GM12874 (cell line): ENCODE results near the gene ZFYVE28.

Experiments
- CTCF ChIP-seq: IDR thresholded peaks from 2 replicates; pipeline ENCODE4 v1.5.1; 2011; ENCODE audit warnings: low read depth, mild to moderate bottlenecking, control low read depth, low read length, moderate library complexity; ENCODE audit not compliant: insufficient read depth

The ZFYVE28 gene

DNA sequence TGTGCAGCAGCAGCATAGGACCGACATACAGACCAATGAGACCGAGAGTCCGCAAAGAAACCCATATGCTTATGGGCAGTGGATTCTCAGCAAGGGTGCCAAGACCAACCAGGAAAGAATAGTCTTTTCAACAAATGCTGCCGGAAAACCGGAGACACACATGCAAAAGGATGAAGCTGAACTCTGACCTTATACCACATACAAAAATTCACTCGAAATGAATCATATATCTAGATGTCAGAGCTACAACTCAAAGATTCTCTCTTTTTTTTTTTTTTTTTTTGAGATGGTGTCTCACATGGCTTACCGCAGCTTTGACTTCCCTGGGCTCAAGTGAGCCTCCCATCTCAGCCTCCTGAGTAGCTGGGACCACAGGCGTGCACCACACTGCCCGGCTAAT lies 140.5 kb downstream of the ZFYVE28 start:
- TF ChIP-seq CTCF: no peak

DNA sequence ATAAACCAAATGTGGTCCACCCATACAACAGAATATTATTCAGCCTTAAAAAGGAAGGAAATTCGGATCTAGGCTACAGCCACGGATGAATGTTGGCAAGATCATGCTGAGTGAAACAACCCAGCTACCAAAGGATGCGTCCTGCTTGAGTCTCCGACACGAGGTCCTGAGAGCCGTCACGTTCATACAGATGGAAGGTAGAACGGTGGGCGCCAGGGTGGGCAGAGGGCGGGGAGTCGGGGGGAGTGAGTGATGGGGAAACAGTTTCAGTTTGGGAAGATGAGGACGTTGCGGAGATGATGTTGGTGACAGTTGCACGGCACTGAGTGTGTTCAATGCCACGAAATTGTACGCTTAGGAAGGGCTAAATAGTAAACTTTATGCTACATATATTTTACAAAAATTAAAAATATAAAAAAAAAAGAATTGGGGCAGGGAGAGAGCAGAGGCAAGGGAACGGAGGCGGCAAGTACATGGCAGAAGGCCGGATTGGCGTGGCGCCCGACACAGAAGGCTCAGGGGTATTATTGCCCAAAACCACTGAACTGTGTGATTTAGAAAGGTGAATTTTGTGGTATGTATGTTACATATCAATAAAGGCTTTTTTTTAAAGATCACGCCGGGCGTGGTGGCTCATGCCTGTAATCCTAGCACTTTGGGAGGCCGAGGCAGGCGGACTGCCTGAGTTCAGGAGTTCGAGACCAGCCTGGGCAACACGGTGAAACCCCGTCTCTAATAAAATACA lies 141.7 kb downstream of the ZFYVE28 start:
- TF ChIP-seq CTCF: no peak

GRCh38 chr4:2275546-2276251 lies 142.7 kb downstream of the ZFYVE28 start:
- TF ChIP-seq CTCF: no peak

DNA sequence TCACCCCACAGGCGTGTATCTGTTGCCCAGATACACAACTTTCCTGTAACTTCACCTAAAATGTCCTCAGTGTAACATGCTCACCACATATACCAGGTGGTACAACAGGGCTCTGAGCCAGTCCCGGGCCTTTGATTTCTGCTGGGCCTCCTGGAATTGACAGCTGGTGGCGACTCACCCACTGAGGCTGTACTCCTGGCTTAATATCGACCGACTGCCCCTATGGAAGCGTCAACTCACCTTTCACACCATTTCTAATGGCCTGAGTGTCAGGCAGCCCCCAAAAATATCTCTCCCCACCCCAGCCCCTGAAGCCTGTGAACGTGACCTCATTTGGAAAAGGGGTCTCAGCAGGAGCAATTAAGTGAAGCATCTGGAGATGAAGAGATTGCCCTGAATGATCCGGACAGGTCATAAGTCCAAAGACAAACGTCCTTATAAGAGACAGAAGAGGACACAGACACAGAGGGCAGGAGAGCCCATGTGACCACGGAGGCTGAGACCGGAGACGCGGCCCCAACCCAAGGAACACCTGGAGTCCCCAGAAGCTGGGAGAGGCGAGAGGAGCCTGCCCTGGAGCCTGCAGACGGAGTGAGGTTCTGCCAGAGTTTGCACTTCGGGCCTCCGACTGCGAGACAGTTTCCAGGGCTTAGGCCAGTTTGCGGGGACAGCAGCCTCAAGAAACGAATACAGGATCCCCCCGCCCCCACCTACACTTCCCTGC lies 144.0 kb downstream of the ZFYVE28 start:
- TF ChIP-seq CTCF: no peak

DNA sequence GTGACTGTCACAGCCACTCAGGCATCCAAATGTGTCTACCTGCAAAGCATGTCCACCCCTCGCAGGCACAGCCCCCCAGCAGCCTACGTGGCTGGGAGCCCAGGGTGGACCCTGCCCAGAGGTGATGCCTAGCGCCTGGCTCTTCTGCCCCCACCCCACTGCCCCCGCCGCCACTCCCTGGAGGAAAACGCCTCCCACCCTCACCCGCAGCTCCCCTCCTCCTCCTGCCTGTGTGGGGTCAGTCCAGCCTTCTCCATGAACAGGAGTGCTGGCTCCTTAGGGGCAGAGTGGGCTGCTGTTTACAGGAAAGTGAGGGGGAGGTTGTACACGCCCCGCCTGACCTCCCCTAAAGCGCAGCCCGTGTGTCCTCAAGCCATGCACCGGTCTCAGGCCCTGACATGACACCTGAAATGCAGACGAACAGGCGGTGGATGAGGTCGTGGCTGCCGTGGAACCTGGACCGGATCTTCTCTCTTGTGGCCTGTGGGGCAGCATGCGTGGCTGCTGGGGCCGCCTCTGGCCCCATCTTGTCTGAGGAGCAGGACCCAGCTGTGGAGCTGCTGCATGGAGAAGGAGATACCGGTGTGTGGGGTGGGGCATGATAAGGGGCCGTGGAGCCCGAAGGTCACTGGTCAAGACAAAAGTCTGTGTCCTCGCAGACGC lies 144.7 kb downstream of the ZFYVE28 start:
- no peak for TF ChIP-seq CTCF

DNA sequence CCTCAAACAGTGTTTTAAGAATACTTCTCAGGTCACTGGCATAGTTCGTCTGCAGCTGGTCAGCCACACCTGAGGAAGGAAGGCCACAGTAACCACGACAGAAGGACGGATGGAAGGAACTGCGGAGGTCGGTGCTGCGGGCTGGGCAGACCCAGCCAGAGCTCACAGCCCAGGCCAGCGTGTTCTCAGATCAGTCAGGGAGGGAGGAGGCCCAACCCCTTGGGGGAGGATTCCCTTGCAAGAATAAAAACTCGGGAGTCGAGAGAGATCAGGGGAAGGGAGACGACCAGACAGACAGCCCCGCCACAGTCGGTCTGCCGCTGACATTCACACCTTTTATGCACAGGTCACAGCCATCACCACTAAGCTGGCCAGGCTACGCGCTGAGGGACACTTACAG lies 145.2 kb downstream of the ZFYVE28 start:
- TF ChIP-seq CTCF: no peak

DNA sequence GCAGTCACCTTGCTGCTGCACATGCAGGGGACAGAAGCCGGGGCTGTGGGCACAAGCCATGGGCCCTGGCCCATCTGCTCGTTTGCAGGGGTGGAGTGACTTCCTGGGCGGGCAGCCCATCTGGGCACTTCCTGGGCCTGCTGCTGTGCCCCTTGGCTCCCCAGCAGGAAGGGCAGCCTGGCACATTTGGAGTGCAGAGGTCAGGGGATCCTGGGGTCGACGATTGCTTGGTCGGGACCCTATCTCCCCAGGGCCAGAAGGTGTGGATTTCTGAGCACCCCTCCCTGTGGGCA lies 145.7 kb downstream of the ZFYVE28 start:
- no peak for TF ChIP-seq CTCF
